Measurements from ENCODE around the gene RFWD3. TPM values are rescaled to one million over a fixed set of nuclear protein-coding genes. Genes with fewer than 3 reads are reported as not detected.
"Not testable (repeated sequence)": the region's sequence is repeated elsewhere in the genome, so short reads cannot be mapped to it uniquely, and the experiment has no call there.

Gene RFWD3
- total and polyA plus RNA-seq, 3 donors from 2014 or later = 57.2 to 100 (median 66.8) TPM

- H3K9me3 ChIP-seq = no peaks in the 10 kb centered on the region
- H3K27me3 ChIP-seq = no peaks in the 10 kb centered on the region
- no peaks in the 10 kb centered on the region for H3K36me3 ChIP-seq (ENCODE audit: low read depth, missing control alignments)
- TF ChIP-seq CTCF (IDR thresholded peaks at IDR 0.05) (no peak), POLR2A (IDR thresholded peaks at IDR 0.05) (no peak)
- no peak overlapping the region for H3K4me3 ChIP-seq
- WGBS, 2 donors = 88 to 90% methylated on average over 11 of the region's 11 CpGs
- intact Hi-C loops (cut with DNase I; ENCODE audit: low total_unique reads) = no loop called here
- H3K4me1 ChIP-seq = no peaks in the 10 kb centered on the region
- H3K27ac ChIP-seq = no peak overlapping the region
- no peak for DNase-seq
Observed at GRCh38 chr16:74682556-74682955, 15.9 kb upstream of the RFWD3 start.

GRCh38 chr16:74680681-74681080 is 14.0 kb upstream of the RFWD3 start:
- intact Hi-C loops (cut with DNase I; ENCODE audit: low total_unique reads) = no loop called here
- 90 to 92% methylated on average over 6 of the region's 6 CpGs for WGBS, 2 donors
- no peaks in the 10 kb centered on the region for H3K27me3 ChIP-seq
- no peaks in the 10 kb centered on the region for H3K36me3 ChIP-seq (ENCODE audit: low read depth, missing control alignments)
- TF ChIP-seq POLR2A (IDR thresholded peaks at IDR 0.05) (no peak), CTCF (IDR thresholded peaks at IDR 0.05) (no peak)
- no peaks in the 10 kb centered on the region for H3K9me3 ChIP-seq
- no peak for DNase-seq
- H3K4me1 ChIP-seq = no peaks in the 10 kb centered on the region
- no peak overlapping the region for H3K4me3 ChIP-seq
- no peak overlapping the region for H3K27ac ChIP-seq

GRCh38 chr16:74679983-74680382 is 13.3 kb upstream of the RFWD3 start:
- intact Hi-C loops (cut with DNase I; ENCODE audit: low total_unique reads) = no loop called here
- DNase-seq = no peak
- Histone ChIP-seq H3K27ac (no peak overlapping the region), H3K27me3 (no peaks in the 10 kb centered on the region), H3K9me3 (no peaks in the 10 kb centered on the region), H3K4me3 (no peak overlapping the region), H3K36me3 (ENCODE audit: low read depth, missing control alignments) (no peaks in the 10 kb centered on the region), H3K4me1 (no peaks in the 10 kb centered on the region)
- TF ChIP-seq CTCF (IDR thresholded peaks at IDR 0.05) (no peak), POLR2A (IDR thresholded peaks at IDR 0.05) (no peak)
- 39 to 51% methylated on average over 2 of the region's 2 CpGs for whole genome bisulfite sequencing, 2 donors

GRCh38 chr16:74677868-74678267 is 11.2 kb upstream of the RFWD3 start:
- Histone ChIP-seq H3K9me3 (no peaks in the 10 kb centered on the region), H3K36me3 (ENCODE audit: low read depth, missing control alignments) (no peaks in the 10 kb centered on the region), H3K27ac (no peak overlapping the region), H3K4me1 (no peaks in the 10 kb centered on the region), H3K4me3 (no peak overlapping the region), H3K27me3 (no peaks in the 10 kb centered on the region)
- DNase-seq = no peak
- no peak for TF ChIP-seq CTCF (IDR thresholded peaks at IDR 0.05)
- TF ChIP-seq POLR2A (IDR thresholded peaks at IDR 0.05) = no peak
- intact Hi-C loops (cut with DNase I; ENCODE audit: low total_unique reads) = no loop called here
- WGBS, 2 donors = 96 to 100% methylated on average over 2 to 4 of the region's 4 CpGs

- no peak for TF ChIP-seq POLR2A (IDR thresholded peaks at IDR 0.05)
- TF ChIP-seq CTCF (IDR thresholded peaks at IDR 0.05) = no peak
- H3K9me3 ChIP-seq = no peaks in the 10 kb centered on the region
- intact Hi-C loops (cut with DNase I; ENCODE audit: low total_unique reads) = no loop called here
- DNase-seq = no peak
- 87 to 92% methylated on average over 3 of the region's 3 CpGs for WGBS, 2 donors
- no peaks in the 10 kb centered on the region for H3K4me1 ChIP-seq
- no peak overlapping the region for H3K27ac ChIP-seq
- no peaks in the 10 kb centered on the region for H3K27me3 ChIP-seq
- H3K36me3 ChIP-seq (ENCODE audit: low read depth, missing control alignments) = no peaks in the 10 kb centered on the region
- no peak overlapping the region for H3K4me3 ChIP-seq
Observed at GRCh38 chr16:74673876-74674275, 7.2 kb upstream of the RFWD3 start.

GRCh38 chr16:74668877-74669276 is 2.2 kb upstream of the RFWD3 start:
- 93 to 96% methylated on average over 10 of the region's 10 CpGs for WGBS, 2 donors
- H3K27me3 ChIP-seq; DNase-seq; H3K4me3 ChIP-seq; intact Hi-C loops (cut with DNase I; ENCODE audit: low total_unique reads); H3K27ac ChIP-seq; H3K4me1 ChIP-seq; H3K36me3 ChIP-seq (ENCODE audit: low read depth, missing control alignments); H3K9me3 ChIP-seq: not testable (repeated sequence)

All from testis (tissue), 3 donors.